ENCODE results near the gene THRAP3. TPM values are rescaled to one million over a fixed set of nuclear protein-coding genes. Genes with fewer than 3 reads are reported as not detected.

THRAP3 gene
- polyA plus RNA-seq, 5 donors, result 112 to 165 (median 154) TPM

DNA sequence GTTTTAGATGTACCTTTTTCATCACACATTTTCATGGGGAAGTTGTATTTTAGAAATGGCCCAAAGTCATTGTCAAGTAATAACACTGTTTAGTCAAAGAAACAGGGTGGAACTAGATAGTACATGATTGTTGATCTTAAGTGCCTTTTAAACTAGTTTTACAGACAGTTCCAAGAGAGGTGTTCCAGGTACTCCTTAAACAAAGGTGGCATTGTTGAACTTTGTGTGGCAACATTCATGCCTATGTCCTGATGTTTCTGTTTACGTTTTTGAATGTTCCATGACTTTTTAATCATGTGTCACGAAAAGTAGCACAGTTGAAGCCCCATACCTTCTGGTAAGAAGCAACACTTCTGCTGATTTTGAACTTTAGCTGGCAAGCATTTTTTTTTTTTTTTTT is 72.8 kb downstream of the THRAP3 start:
- no peak for DNase-seq

DNA sequence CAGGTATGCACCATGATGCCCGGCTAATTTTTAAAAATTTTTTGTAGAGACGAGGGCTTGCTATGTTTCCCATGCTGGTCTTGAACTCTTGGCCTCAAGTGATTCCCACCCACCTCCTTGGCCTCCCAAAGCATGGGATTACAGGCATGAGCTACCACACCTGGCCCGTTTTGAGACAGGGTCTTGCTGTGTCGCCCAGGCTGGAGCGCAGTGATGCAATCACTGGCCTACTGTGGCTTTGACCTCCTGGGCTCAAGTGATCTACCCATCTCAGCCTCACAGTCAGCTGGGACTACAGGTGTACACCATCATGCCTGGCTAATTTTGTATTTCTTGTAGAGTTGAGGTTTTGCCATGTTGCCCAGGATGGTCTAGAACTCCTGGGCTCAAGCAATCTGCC is 74.4 kb downstream of the THRAP3 start:
- no peak for DNase-seq

DNA sequence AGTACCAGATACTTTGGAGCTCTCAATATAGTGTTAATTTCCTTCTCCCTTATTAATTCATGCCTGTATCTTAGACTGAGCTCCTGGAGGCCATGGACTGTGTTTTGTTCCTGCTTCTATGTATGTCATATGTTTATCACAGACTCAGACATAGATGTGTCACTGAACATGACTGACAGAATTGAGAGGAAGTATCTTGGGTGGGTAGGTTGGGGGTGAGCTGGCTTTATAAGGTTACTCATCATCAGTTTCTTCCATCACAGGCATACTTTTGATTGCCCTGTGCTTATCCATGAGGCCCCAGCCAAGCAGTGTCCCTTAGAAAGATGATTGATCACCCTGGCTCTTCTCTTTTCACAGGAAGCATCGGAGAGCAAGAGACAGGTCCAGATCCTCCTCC is 76.3 kb downstream of the THRAP3 start:
- no peak for DNase-seq

DNA sequence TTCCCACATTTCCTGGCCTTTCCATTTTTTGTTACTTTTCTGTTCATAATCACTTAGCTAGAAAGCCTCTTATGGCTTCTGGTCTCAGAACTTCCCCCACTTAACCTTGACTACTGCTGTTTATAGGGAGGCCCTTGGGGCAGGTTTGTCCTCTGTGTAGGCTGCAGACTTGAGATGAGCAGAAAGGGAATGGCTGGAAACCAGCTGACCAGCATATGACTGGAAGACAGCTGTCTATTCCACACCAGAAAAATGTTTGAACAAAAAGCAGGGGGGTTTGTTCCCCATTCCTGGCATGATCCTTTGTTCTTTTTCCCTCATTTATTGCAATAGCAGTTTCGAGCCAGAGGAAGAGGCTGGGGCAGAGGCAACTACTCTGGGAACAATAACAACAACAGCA is 77.0 kb downstream of the THRAP3 start:
- DNase-seq, result no peak

GRCh38 chr1:36303244-36303643 is 79.0 kb downstream of the THRAP3 start:
- no peak for DNase-seq

GRCh38 chr1:36303650-36304360 is 79.6 kb downstream of the THRAP3 start:
- no peak for DNase-seq

DNA sequence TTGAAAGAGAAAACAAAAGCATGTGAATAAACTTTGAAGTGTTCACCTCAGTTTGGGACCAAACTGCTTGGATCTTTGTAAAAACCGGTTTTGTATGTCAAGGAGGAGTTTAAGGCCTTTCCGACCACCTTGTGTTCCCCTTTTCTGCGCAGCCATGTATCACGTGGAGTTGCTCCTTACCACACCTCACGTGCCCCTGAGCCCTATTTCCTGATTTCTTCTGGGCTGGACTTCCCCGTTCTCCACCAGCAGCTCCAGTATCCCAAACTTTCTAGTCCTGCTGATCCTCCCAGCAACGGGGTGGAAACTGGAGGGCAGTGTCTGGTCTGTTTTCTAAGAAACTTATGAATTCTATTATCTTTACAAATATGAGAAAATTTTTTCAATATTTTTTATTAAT is 80.3 kb downstream of the THRAP3 start:
- DNase-seq, result no peak

DNA sequence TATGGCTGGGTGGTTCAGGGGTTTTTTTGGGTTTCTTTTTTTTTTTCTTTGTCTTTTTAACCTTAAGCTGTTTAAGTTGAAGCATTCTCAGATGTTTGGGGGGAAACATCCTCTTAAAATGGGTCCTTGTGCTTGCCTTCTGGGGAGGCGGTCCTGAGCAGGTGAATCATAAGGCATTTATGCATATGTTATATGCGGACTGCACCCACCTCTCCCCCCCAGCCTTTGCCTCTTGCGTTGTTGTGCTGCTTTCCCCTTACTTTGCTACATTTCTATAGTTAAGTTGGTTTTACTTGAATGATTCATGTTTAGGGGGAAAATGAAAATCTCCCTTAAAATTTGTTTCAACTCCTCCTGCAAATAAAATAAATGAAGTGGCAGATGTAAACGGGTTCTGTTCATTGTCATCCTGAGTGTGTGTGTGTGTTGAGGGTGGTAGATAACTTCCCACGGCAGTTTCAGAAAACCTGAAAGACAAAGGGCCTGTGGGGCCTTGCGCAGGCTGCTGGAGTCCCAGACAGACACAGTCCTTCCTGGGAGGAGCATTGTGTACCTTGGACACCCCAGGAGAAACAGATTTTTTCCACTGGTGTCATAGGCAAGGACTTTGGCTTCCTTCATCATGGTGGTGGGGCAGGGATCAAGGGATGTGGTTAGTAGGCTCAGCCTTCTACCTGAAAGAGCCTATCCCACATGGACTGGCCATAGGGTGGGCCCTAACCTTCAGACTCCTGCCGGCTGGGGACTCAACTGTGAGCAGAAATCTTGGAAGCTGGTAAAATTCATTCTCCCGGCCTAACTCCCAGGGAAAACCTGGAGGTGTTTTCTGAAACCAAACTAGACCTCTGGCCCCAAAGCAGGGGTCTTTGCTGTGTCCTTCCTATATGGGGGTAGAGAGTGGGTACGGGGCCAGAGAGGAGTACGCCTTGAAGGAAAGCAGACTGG is 81.0 kb downstream of the THRAP3 start:
- DNase-seq, result no peak

- DNase-seq, result no peak
Measured at GRCh38 chr1:36305915-36306209, 81.6 kb downstream of the THRAP3 start.

DNA sequence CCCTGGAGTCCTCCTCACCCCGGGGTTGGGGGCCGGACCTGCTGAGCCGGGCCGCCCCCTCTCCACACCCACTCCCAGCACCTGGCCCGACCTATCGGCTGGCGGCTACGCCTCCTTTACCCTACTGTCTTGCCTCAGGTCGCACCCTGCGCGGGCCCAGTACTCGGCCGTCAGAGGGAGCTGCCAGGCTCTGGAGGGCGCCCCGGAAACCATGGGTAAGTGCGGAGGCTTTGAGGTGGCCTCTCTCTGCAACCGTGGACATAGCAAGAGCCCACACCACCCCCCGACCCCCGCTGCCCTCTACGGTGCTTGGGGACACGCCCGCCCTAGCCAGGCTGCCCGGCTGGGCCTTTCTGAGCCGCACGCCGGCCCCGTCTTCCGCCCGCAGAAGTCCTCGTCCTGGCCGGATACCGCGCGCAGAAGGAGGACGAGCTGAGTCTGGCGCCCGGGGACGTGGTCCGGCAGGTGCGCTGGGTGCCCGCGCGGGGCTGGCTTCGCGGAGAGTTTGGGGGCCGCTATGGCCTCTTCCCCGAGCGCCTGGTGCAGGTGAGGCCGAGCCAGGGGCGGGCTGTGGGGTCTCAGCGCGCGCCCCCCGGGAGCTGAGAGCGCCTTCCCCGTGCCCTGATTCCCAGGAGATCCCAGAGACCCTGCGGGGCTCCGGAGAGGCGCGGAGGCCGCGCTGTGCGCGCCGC is 82.1 kb downstream of the THRAP3 start, which contains the start of gene SH3D21:
SH3D21 (plus strand) TSS at position 159 of the 692 bp plus-strand sequence; CDS start at position 212, 53 bp downstream.
- DNase-seq, result no peak

GRCh38 chr1:36306902-36307456 is 82.7 kb downstream of the THRAP3 start:
- peak; percentile 93 for DNase-seq

DNA sequence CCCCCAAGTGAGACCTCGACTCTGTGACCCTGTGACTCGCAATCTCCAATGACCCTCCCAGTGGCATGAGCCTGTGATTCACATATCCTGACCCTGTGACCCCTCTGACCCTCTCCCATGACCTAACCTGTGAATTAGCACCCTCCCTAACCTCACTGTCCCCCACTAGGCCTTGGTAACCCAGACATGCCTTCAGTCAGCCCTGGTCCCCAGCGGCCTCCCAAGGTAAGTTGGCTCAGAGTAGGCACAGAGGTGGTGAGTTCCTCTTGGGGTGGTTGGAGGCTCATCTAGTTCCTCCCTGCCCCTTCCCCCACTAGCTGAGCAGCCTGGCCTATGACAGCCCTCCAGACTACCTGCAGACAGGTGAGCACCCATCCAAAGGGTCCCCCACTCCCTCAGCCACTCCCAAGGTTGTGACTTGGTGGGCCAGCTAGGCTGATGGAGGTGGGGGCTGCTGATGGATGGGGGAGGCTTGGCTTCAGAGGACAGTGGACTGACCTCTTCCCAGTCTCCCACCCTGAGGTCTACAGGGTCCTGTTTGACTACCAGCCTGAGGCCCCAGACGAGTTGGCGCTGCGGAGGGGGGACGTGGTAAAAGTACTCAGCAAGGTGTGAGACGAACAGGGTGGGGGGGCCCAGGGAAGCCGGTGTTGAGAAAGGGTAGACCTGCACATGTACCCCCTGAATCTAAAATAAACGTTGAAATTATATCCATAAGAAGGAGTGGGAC is 83.5 kb downstream of the THRAP3 start:
- no peak for DNase-seq

DNA sequence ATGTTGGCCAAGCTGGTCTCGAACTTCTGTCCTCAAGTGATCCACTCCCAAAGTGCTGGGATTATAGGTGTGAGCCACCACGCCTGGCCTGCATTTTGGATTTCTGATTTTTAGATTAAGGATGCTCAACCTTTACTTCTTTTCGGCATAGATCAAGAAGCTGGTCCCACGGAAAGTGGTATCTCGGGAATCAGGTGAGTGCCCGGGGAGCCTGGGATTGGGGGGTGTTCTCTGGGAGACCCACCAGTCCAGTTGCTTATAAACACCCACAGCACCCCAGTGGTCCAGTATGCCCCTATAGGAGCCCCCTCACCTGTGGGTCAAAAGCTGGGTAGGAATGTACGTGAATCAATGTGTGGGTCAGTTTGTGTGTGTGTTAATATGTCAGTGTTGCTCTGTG is 85.2 kb downstream of the THRAP3 start:
- no peak for DNase-seq

- no peak for DNase-seq
Measured at GRCh38 chr1:36320291-36320761, 96.1 kb downstream of the THRAP3 start.

DNA sequence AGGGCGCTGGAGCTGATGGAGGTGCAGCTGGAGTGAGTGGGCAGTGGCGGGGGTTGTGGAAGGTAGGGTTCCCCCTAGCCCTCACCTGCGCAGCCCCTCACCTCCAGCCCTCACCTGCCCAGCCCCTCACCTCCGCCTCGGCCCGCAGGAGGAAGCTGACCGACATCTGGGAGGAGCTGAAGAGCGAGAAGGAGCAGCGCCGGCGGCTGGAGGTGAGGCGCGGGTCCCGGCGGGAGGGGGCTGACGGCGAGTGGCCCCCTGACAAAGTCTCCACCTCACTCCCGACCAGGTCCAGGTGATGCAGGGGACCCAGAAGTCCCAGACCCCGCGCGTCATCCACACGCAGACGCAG is 96.5 kb downstream of the THRAP3 start:
- no peak for DNase-seq

DNA sequence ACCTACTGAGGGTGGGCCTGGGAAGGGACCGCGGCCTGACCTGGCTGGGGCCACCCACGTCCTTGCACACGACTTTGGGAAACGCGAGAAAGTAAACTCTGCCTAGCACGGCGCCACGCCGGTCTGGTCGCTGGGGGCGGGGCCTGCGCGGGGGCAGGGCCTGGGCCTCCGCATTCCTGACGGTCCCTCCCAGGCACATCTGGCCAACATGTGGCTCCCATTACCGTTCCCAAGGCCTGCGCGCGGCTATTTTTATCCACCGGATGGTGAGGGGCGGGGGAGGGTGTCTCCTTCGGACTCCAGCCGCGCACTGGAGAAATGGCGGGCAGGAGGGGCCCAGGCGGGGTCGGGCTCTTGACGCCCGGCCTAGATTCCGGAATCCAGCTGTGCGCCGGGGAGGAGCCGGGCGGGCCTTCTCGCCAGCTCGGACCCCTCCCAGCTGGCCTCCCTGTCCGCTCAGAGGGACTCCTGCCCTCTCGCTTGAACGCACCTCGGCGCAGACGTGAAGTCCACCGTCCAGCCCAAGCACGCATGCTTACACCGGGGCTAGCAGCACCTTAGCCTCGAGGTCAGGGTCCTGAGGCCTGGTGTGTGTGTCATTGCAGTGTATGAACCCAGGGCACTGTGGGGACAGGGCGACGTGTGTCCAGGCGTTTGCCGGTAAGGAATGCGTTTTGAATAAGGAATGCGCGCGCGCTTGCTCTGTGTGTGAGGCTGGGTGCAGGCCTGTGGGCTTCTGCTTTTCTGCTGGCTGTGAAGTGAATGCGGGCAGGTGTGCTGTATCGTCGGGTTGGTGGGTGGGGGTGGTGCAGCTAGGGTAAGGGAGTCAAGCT is 97.1 kb downstream of the THRAP3 start:
- peak; percentile 91 for DNase-seq

DNA sequence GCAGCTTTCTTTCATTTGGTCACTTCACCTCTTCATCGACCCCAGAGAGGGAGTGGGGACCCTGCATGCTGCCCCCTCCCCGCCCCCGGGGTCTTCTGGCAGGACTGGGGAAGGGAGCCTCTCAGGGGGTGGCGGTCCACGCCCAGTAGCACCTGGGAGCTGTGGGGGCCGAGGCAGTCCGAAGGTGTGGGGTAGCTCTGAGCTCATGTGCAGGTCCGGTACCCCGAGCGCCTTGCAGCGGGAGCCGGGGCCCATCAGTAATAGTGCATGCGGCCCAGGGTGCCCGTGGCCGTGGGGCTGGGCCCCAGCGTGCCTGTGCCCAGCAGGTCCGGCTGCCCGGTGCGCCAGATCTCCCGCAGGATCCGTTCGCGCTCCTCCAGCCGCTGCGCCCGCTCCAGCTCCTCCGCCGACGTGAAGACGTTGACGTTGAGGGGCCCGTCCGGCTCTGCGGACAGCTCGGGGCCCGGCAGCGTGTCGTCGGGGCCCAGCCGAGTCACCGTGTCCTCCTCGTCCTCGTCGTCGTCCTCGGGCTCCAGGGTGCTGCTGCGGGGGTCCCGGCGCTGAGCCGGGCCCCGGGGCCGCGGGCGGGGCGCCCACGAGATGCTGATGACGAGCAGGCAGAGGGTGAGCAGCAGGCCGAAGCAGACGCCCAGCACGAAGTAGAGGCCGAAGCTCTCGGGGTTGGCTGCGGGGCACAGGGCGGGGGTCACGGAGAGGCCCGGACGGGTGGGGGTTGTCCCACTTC is 98.0 kb downstream of the THRAP3 start:
- no peak for DNase-seq

- peak in 1 of 2 donors; percentile 56 for DNase-seq
Measured at GRCh38 chr1:36322786-36323635, 98.8 kb downstream of the THRAP3 start.

Measured in right lung (tissue), 5 donors.